ENCODE measurements around the gene GMEB1. TPM values are rescaled to one million over a fixed set of nuclear protein-coding genes. Genes with fewer than 3 reads are reported as not detected.

GMEB1 gene
- total RNA-seq, 1 experiment from 2014 or later = 10.3 TPM

GRCh38 chr1:28656335-28656734 lies 12.2 kb upstream of the GMEB1 start:
- no peaks in the 10 kb centered on the region for H3K9me3 Mint-ChIP-seq (ENCODE audit: low read depth, unreplicated experiment)
- H3K27me3 Mint-ChIP-seq (ENCODE audit: unreplicated experiment) = no peaks in the 10 kb centered on the region
- H3K4me1 Mint-ChIP-seq (ENCODE audit: low read depth, unreplicated experiment) = no peaks in the 10 kb centered on the region
- no peak overlapping the region for H3K27ac Mint-ChIP-seq (ENCODE audit: unreplicated experiment)
- H3K4me3 Mint-ChIP-seq (ENCODE audit: low read depth, unreplicated experiment) = no peak overlapping the region
- TF ChIP-seq CTCF (IDR thresholded peaks at IDR 0.05; ENCODE audit: unreplicated experiment) = no peak
- no peaks in the 10 kb centered on the region for H3K36me3 Mint-ChIP-seq (ENCODE audit: insufficient read depth, unreplicated experiment)
- no peak for DNase-seq
- CTCF ChIA-PET = no interaction called here
- no TSS peak for BruUV-seq (replicated peaks)
- intact Hi-C loops (cut with micrococcal nuclease; ENCODE audit: unreplicated experiment) = no loop called here

GRCh38 chr1:28663871-28664470 lies 4.6 kb upstream of the GMEB1 start:
- Mint-ChIP-seq H3K4me1 (ENCODE audit: low read depth, unreplicated experiment) (no peaks in the 10 kb centered on the region), H3K9me3 (ENCODE audit: low read depth, unreplicated experiment) (no peaks in the 10 kb centered on the region), H3K36me3 (ENCODE audit: insufficient read depth, unreplicated experiment) (peaks cover 1% of the 10 kb centered on the region), H3K27ac (ENCODE audit: unreplicated experiment) (no peak overlapping the region), H3K4me3 (ENCODE audit: low read depth, unreplicated experiment) (no peak overlapping the region), H3K27me3 (ENCODE audit: unreplicated experiment) (peaks cover 13% of the 10 kb centered on the region)
- DNase-seq = no peak
- CTCF ChIA-PET = no interaction called here
- no TSS peak for BruUV-seq (replicated peaks)
- no peak for TF ChIP-seq CTCF (IDR thresholded peaks at IDR 0.05; ENCODE audit: unreplicated experiment)
- intact Hi-C loops (cut with micrococcal nuclease; ENCODE audit: unreplicated experiment) = no loop called here

GRCh38 chr1:28666806-28667205 lies 1.8 kb upstream of the GMEB1 start:
- no peaks in the 10 kb centered on the region for H3K9me3 Mint-ChIP-seq (ENCODE audit: low read depth, unreplicated experiment)
- no peak for DNase-seq
- BruUV-seq (replicated peaks) = no TSS peak
- no peak overlapping the region for H3K4me3 Mint-ChIP-seq (ENCODE audit: low read depth, unreplicated experiment)
- H3K27me3 Mint-ChIP-seq (ENCODE audit: unreplicated experiment) = peaks cover 13% of the 10 kb centered on the region
- H3K4me1 Mint-ChIP-seq (ENCODE audit: low read depth, unreplicated experiment) = peaks cover 9% of the 10 kb centered on the region
- CTCF ChIA-PET = no interaction called here
- no peak overlapping the region for H3K27ac Mint-ChIP-seq (ENCODE audit: unreplicated experiment)
- H3K36me3 Mint-ChIP-seq (ENCODE audit: insufficient read depth, unreplicated experiment) = peaks cover 10% of the 10 kb centered on the region
- intact Hi-C loops (cut with micrococcal nuclease; ENCODE audit: unreplicated experiment) = no loop called here
- no peak for TF ChIP-seq CTCF (IDR thresholded peaks at IDR 0.05; ENCODE audit: unreplicated experiment)

GRCh38 chr1:28668956-28669723 lies 556 bp downstream of the GMEB1 start:
- Mint-ChIP-seq H3K27ac (ENCODE audit: unreplicated experiment) (peak overlapping the region; percentile 67), H3K4me3 (ENCODE audit: low read depth, unreplicated experiment) (peak overlapping the region; percentile 84), H3K36me3 (ENCODE audit: insufficient read depth, unreplicated experiment) (peaks cover 10% of the 10 kb centered on the region), H3K27me3 (ENCODE audit: unreplicated experiment) (peaks cover 9% of the 10 kb centered on the region), H3K9me3 (ENCODE audit: low read depth, unreplicated experiment) (no peaks in the 10 kb centered on the region), H3K4me1 (ENCODE audit: low read depth, unreplicated experiment) (peaks cover 9% of the 10 kb centered on the region)
- peak; percentile 23 for DNase-seq
- no peak for TF ChIP-seq CTCF (IDR thresholded peaks at IDR 0.05; ENCODE audit: unreplicated experiment)
- CTCF ChIA-PET = interaction anchor here (0.6 to 1.8 kb wide), 5 partner anchors 8 to 67 kb away, joined by 3 to 7 read pairs (median 4); partner anchors contain the start of genes RNU11, TAF12 and YTHDF2
- intact Hi-C loops (cut with micrococcal nuclease; ENCODE audit: unreplicated experiment) = no loop called here
- BruUV-seq (replicated peaks) = TSS peak; percentile 74
